Embryonic facial prominence (tissue), 1 donor: ENCODE results near the gene SYNGR4.

Experiments used
- DNase-seq: peaks from one replicate; pipeline ENCODE4 v3.0.0-alpha.2; 2016; ENCODE audit errors: extremely low spot score

SYNGR4 gene

GRCh38 chr19:48341515-48342413 is 22.4 kb upstream of the SYNGR4 start:
- DNase-seq = no peak

- no peak for DNase-seq
Observed at GRCh38 chr19:48342414-48342738, 21.8 kb upstream of the SYNGR4 start.

- DNase-seq = no peak
Observed at GRCh38 chr19:48342841-48343540, 21.2 kb upstream of the SYNGR4 start.

- DNase-seq = no peak
Observed at GRCh38 chr19:48344892-48345291, 19.3 kb upstream of the SYNGR4 start.

GRCh38 chr19:48346191-48346590 is 18.0 kb upstream of the SYNGR4 start:
- no peak for DNase-seq

GRCh38 chr19:48348045-48348444 is 16.1 kb upstream of the SYNGR4 start:
- DNase-seq = no peak

- no peak for DNase-seq
Observed at GRCh38 chr19:48348737-48349136, 15.4 kb upstream of the SYNGR4 start.

GRCh38 chr19:48350856-48351255 is 13.3 kb upstream of the SYNGR4 start:
- DNase-seq = no peak

- no peak for DNase-seq
Observed at GRCh38 chr19:48351341-48351752, 12.8 kb upstream of the SYNGR4 start.

GRCh38 chr19:48353677-48354076 is 10.5 kb upstream of the SYNGR4 start:
- DNase-seq = no peak

- DNase-seq = no peak
Observed at GRCh38 chr19:48354332-48354992, 9.7 kb upstream of the SYNGR4 start.

- DNase-seq = no peak
Observed at GRCh38 chr19:48355365-48355954, 8.7 kb upstream of the SYNGR4 start.

- DNase-seq = no peak
Observed at GRCh38 chr19:48359123-48359522, 5.0 kb upstream of the SYNGR4 start.

- no peak for DNase-seq
Observed at GRCh38 chr19:48361912-48362311, 2.3 kb upstream of the SYNGR4 start.

GRCh38 chr19:48362716-48363499 is 1.3 kb upstream of the SYNGR4 start:
- DNase-seq = peak; percentile 95

- no peak for DNase-seq
Observed at GRCh38 chr19:48363500-48363809, 712 bp upstream of the SYNGR4 start.

- DNase-seq = no peak
Observed at GRCh38 chr19:48364598-48365348, 606 bp downstream of the SYNGR4 start.

- no peak for DNase-seq
Observed at GRCh38 chr19:48365602-48366001, 1.4 kb downstream of the SYNGR4 start.

GRCh38 chr19:48367855-48368254 is 3.7 kb downstream of the SYNGR4 start:
- DNase-seq = no peak

GRCh38 chr19:48368936-48369335 is 4.8 kb downstream of the SYNGR4 start:
- DNase-seq = no peak

GRCh38 chr19:48370955-48371354 is 6.8 kb downstream of the SYNGR4 start:
- DNase-seq = no peak
